Natural killer cell (primary cell): ENCODE measurements around the gene NRP1. TPM values are rescaled to one million over a fixed set of nuclear protein-coding genes. Genes with fewer than 3 reads are reported as not detected.

Experiments used
- ATAC-seq, 3 donors: fragments of 150-1000 bp in 2 of 3; fragments of 200-7000 bp in 1 of 3; cut with Tn5 transposase; 1 replicate in 1 of 3; 2 replicates in 2 of 3; pipeline ENCODE4 v1.10.0; 2021; ENCODE audit warnings: mild to moderate bottlenecking in 2 of 3, moderate library complexity in 2 of 3
- DNase-seq, 2 donors: peaks; one replicate each; pipeline versions ENCODE4 v3.0.0 to v3.0.0-alpha.2; 2013 to 2021; ENCODE audit warnings: mixed read lengths in 1 of 2
- H3K27ac ChIP-seq: one replicate; pipeline ENCODE4 v1.5.1; 2013; ENCODE audit warnings: mild to moderate bottlenecking, low read length
- H3K27me3 ChIP-seq: one replicate; pipeline ENCODE4 v1.6.1; 2013; ENCODE audit warnings: low read length; ENCODE audit not compliant: control insufficient read depth, insufficient read depth
- H3K36me3 ChIP-seq: one replicate; pipeline ENCODE4 v1.6.1; 2013; ENCODE audit warnings: low read length; ENCODE audit not compliant: control insufficient read depth, insufficient read depth
- H3K4me1 ChIP-seq: one replicate; pipeline ENCODE4 v1.6.1; 2013; ENCODE audit warnings: low read length; ENCODE audit not compliant: control insufficient read depth, insufficient read depth
- H3K4me3 ChIP-seq: one replicate; pipeline ENCODE4 v1.5.1; 2013; ENCODE audit warnings: low read length
- H3K9me3 ChIP-seq: one replicate; pipeline ENCODE4 v1.6.1; 2013; ENCODE audit warnings: low read length; ENCODE audit not compliant: control insufficient read depth, insufficient read depth
- H3K27ac Mint-ChIP-seq, 2 donors: one replicate each; pipeline ENCODE4 v1.8.0; 2022; ENCODE audit warnings: mild to moderate bottlenecking in 2 of 2, mixed read lengths in 2 of 2, moderate library complexity in 1 of 2
- H3K27me3 Mint-ChIP-seq, 2 donors: one replicate each; pipeline ENCODE4 v1.8.0; 2022; ENCODE audit warnings: low read depth in 2 of 2, mixed read lengths in 2 of 2
- H3K36me3 Mint-ChIP-seq: one replicate; pipeline ENCODE4 v1.8.0; 2022; ENCODE audit warnings: mixed read lengths
- H3K4me1 Mint-ChIP-seq, 2 donors: one replicate each; pipeline ENCODE4 v1.8.0; 2022; ENCODE audit warnings: mixed read lengths in 2 of 2
- H3K4me3 Mint-ChIP-seq: one replicate; pipeline ENCODE4 v1.8.0; 2022; ENCODE audit warnings: mild to moderate bottlenecking, moderate library complexity, mixed read lengths
- H3K9me3 Mint-ChIP-seq, 2 donors: one replicate each; pipeline ENCODE4 v1.8.0; 2022; ENCODE audit warnings: mixed read lengths in 2 of 2
- CTCF ChIP-seq: fragments of 200-600 bp; IDR thresholded peaks from one replicate; pipeline ENCODE4 v1.8.0; 2022; ENCODE audit warnings: antibody characterized with exemption
- WGBS: methylation state at CpG from one replicate; pipeline ENCODE4 v1.1.7; 2013; ENCODE audit warnings: missing lambda C conversion rate; ENCODE audit not compliant: insufficient coverage; 5-methylcytosine and 5-hydroxymethylcytosine counted together
- intact Hi-C: fragments of 100-400 bp; cut with micrococcal nuclease; formaldehyde crosslinking; loops from one replicate; pipeline ENCODE4 v1.14.2; 2022
- total RNA-seq, 4 donors: library from RNA; stranded (reverse); fragments of 120-200 nt in 1 of 4; gene quantifications; one replicate each; pipeline versions ENCODE4 v1.2.3 to v1.2.4, GENCODE V29; 2013 to 2022

NRP1 gene
- total RNA-seq, 3 donors from 2014 or later (not counting 1 experiment from before 2014, with no cell fraction given): 0.16 to 1.5 TPM; not detected in 1

GRCh38 chr10:33249137-33249536 lies 85.3 kb downstream of the NRP1 start:
- H3K36me3 ChIP-seq: no peaks in the 10 kb centered on the region
- H3K27me3 ChIP-seq: no peaks in the 10 kb centered on the region
- peaks cover 6% of the 10 kb centered on the region for H3K4me1 ChIP-seq
- Mint-ChIP-seq H3K4me1 (peaks cover 23 to 25% of the 10 kb centered on the region in 2 donors), H3K9me3 (no peaks in the 10 kb centered on the region), H3K36me3 (no peaks in the 10 kb centered on the region), H3K27me3 (peaks cover 2 to 28% of the 10 kb centered on the region in 2 donors), H3K4me3 (peak overlapping the region; percentile 57), H3K27ac (peak overlapping the region; percentile 26 to 81)
- H3K9me3 ChIP-seq: no peaks in the 10 kb centered on the region
- no peak for ATAC-seq
- 75% methylated on average over 8 of the region's 8 CpGs for WGBS
- H3K27ac ChIP-seq: no peak overlapping the region
- TF ChIP-seq CTCF: no peak
- H3K4me3 ChIP-seq: no peak overlapping the region
- intact Hi-C loops: no loop called here
- DNase-seq: no peak

- H3K4me3 Mint-ChIP-seq: peak overlapping the region; percentile 57
- no peaks in the 10 kb centered on the region for H3K36me3 Mint-ChIP-seq
- DNase-seq (peak in 1 of 2 donors; percentile 83), ATAC-seq (peak; percentile 60 to 93 (median 91))
- peak overlapping the region; percentile 26 to 81 for H3K27ac Mint-ChIP-seq
- H3K27me3 Mint-ChIP-seq: peaks cover 2 to 28% of the 10 kb centered on the region in 2 donors
- TF ChIP-seq CTCF: no peak
- Histone ChIP-seq H3K4me1 (peaks cover 6% of the 10 kb centered on the region), H3K27ac (no peak overlapping the region), H3K27me3 (no peaks in the 10 kb centered on the region), H3K9me3 (no peaks in the 10 kb centered on the region), H3K36me3 (no peaks in the 10 kb centered on the region), H3K4me3 (no peak overlapping the region)
- H3K9me3 Mint-ChIP-seq: no peaks in the 10 kb centered on the region
- WGBS: no CpG with 5 or more reads among the region's 1 CpG
- H3K4me1 Mint-ChIP-seq: peaks cover 23 to 25% of the 10 kb centered on the region in 2 donors
- intact Hi-C loops: no loop called here
These were observed 85.8 kb downstream of the NRP1 start for GRCh38 chr10:33248638-33249037.

GRCh38 chr10:33247221-33247922 lies 87.1 kb downstream of the NRP1 start:
- no peaks in the 10 kb centered on the region for H3K27me3 ChIP-seq
- no peak overlapping the region for H3K4me3 ChIP-seq
- H3K9me3 ChIP-seq: no peaks in the 10 kb centered on the region
- Mint-ChIP-seq H3K27ac (no peak overlapping the region), H3K27me3 (peaks cover 2 to 28% of the 10 kb centered on the region in 2 donors), H3K4me3 (peak overlapping the region; percentile 9), H3K36me3 (no peaks in the 10 kb centered on the region), H3K9me3 (no peaks in the 10 kb centered on the region), H3K4me1 (peaks cover 23 to 25% of the 10 kb centered on the region in 2 donors)
- H3K4me1 ChIP-seq: peaks cover 6% of the 10 kb centered on the region
- ATAC-seq: no peak
- WGBS: 85% methylated on average over 11 of the region's 11 CpGs
- intact Hi-C loops: no loop called here
- DNase-seq: no peak
- no peak overlapping the region for H3K27ac ChIP-seq
- no peak for TF ChIP-seq CTCF
- no peaks in the 10 kb centered on the region for H3K36me3 ChIP-seq

DNA sequence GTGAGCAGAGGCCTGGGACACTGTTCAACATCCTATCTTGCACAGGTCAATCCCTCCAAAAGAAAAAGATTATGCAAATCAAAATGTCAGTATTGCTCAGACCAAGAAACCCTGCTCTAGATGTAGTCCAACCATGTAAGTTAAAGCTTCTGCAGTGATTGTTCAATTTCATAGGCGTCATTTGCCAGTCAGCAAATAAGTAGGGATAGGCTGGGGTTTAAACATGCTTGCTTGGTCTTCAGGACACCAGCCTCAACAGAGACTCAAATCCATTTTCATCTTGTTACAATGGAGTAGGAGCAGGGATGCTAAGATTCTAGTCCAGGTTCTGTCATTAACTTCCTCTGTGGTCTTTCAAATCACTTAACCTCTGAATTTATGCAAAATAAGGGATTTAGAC lies 89.1 kb downstream of the NRP1 start:
- 100% methylated on average over 1 of the region's 1 CpG for WGBS
- Histone ChIP-seq H3K27ac (no peak overlapping the region), H3K27me3 (no peaks in the 10 kb centered on the region), H3K4me1 (peaks cover 6% of the 10 kb centered on the region), H3K4me3 (no peak overlapping the region), H3K9me3 (no peaks in the 10 kb centered on the region), H3K36me3 (no peaks in the 10 kb centered on the region)
- ATAC-seq: no peak
- Mint-ChIP-seq H3K4me3 (no peak overlapping the region), H3K27ac (no peak overlapping the region), H3K36me3 (no peaks in the 10 kb centered on the region), H3K27me3 (peaks cover 8 to 14% of the 10 kb centered on the region in 2 donors), H3K4me1 (peaks cover 23% of the 10 kb centered on the region in 2 donors), H3K9me3 (no peaks in the 10 kb centered on the region)
- intact Hi-C loops: no loop called here
- TF ChIP-seq CTCF: no peak
- DNase-seq: no peak
